GM23248 (cell line): ENCODE measurements around the gene ADCY1. TPM values are rescaled to one million over a fixed set of nuclear protein-coding genes. Genes with fewer than 3 reads are reported as not detected.

Experiments used
- DNase-seq: peaks from one replicate; pipeline ENCODE4 v3.0.0-alpha.2; 2015
- H2AFZ ChIP-seq: fragments of 200-600 bp; sonication (generic); 2 replicates; pipeline ENCODE4 v1.6.1; 2016; ENCODE audit warnings: antibody characterized with exemption
- H3F3A ChIP-seq: fragments of 200-600 bp; sonication (generic); 2 replicates; pipeline ENCODE4 v1.6.1; 2016; ENCODE audit warnings: mild to moderate bottlenecking, antibody characterized with exemption, mixed run types; ENCODE audit not compliant: insufficient read depth
- H3K27ac ChIP-seq: fragments of 200-600 bp; sonication (generic); 2 replicates; pipeline ENCODE4 v1.5.1; 2016; ENCODE audit warnings: mild to moderate bottlenecking
- H3K27me3 ChIP-seq: fragments of 200-600 bp; sonication (generic); replicated peaks from 2 replicates; pipeline ENCODE4 v1.6.1; 2016; ENCODE audit warnings: mild to moderate bottlenecking; ENCODE audit not compliant: insufficient read depth
- H3K36me3 ChIP-seq: fragments of 200-600 bp; sonication (generic); 2 replicates; pipeline ENCODE4 v1.6.1; 2016; ENCODE audit warnings: low read depth, mild to moderate bottlenecking
- H3K4me1 ChIP-seq: fragments of 200-600 bp; sonication (generic); 2 replicates; pipeline ENCODE4 v1.6.1; 2016; ENCODE audit warnings: mild to moderate bottlenecking; ENCODE audit not compliant: insufficient read depth
- H3K4me2 ChIP-seq: fragments of 200-600 bp; sonication (generic); one replicate; pipeline ENCODE4 v1.6.1; 2016; ENCODE audit warnings: mild to moderate bottlenecking; ENCODE audit not compliant: unreplicated experiment
- H3K4me3 ChIP-seq: fragments of 200-600 bp; sonication (generic); 2 replicates; pipeline ENCODE4 v1.5.1; 2016; ENCODE audit warnings: mild to moderate bottlenecking
- H3K79me2 ChIP-seq: fragments of 200-600 bp; sonication (generic); 2 replicates; pipeline ENCODE4 v1.6.1; 2016; ENCODE audit warnings: mild to moderate bottlenecking; ENCODE audit not compliant: insufficient read depth
- H3K9ac ChIP-seq: fragments of 200-600 bp; sonication (generic); 2 replicates; pipeline ENCODE4 v1.6.1; 2016; ENCODE audit warnings: mild to moderate bottlenecking
- H3K9me2 ChIP-seq: fragments of 200-600 bp; sonication (generic); 2 replicates; pipeline ENCODE4 v1.6.1; 2016; ENCODE audit warnings: mixed run types, mild to moderate bottlenecking, moderate library complexity; ENCODE audit not compliant: insufficient read depth
- H3K9me3 ChIP-seq: fragments of 200-600 bp; sonication (generic); one replicate; pipeline ENCODE4 v1.6.1; 2017; ENCODE audit warnings: low read depth
- H4K20me1 ChIP-seq: fragments of 200-600 bp; sonication (generic); 2 replicates; pipeline ENCODE4 v1.6.0; 2016; ENCODE audit not compliant: insufficient read depth
- EZH2 ChIP-seq: fragments of 200-600 bp; sonication (generic); IDR thresholded peaks from 2 replicates; pipeline ENCODE4 v1.6.1; 2018; ENCODE audit warnings: antibody characterized with exemption, mild to moderate bottlenecking; ENCODE audit not compliant: insufficient read depth, poor library complexity, severe bottlenecking
- EZH2phosphoT487 ChIP-seq: fragments of 200-600 bp; sonication (generic); IDR thresholded peaks from 2 replicates; pipeline ENCODE4 v1.6.1; 2018; ENCODE audit warnings: antibody characterized with exemption, moderate library complexity, mild to moderate bottlenecking, low read depth; ENCODE audit not compliant: insufficient read depth
- WGBS, 2 experiments: methylation state at CpG; one replicate each; pipeline ENCODE4 v1.1.6; 2015 to 2017; ENCODE audit warnings: low lambda C conversion rate in 2 of 2, low coverage in 1 of 2; ENCODE audit errors: missing lambda C conversion rate in 2 of 2; 5-methylcytosine and 5-hydroxymethylcytosine counted together
- in situ Hi-C: fragments of 300-500 bp; cut with MboI; formaldehyde crosslinking; loops from 2 replicates; pipeline ENCODE4 v1.15.0; 2020
- polyA plus RNA-seq: library from polyadenylated mRNA; unstranded; fragments of >200 nt; fragmentation: Nextera tagmentation; extraction: Ambion mirVana; gene quantifications from 2 replicates; pipeline ENCODE4 v1.2.1, GENCODE V29; 2016
- total RNA-seq: library from RNA; depleted of rRNA; stranded (reverse); fragments of >200 nt; shearing (Covaris generic); gene quantifications from 2 replicates; pipeline ENCODE4 v1.2.3, GENCODE V29; 2014

The ADCY1 gene
- total and polyA plus RNA-seq, 2 experiments from 2014 or later = 0.11 TPM; not detected in 1

DNA sequence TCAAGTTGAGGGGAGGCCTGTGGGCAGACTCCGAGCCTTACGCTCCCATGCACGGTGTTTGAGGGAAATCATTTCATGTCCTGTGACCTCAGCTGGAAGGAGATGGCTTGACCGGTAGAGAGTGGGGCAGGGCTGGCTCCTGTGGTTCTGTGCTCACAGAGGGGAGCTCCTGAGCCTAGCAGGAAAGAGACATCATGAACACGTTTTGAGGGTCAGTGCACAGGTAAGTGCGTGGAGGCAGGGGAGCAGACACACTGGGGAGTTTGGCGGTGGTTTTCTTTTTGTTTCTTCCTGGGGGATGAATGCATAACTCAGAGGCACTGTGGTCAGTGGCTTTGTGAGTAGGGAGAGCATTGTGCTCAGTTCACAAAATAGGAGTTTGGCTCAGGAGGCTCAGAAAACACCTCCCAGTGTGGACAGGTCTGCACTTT is 22.5 kb downstream of the ADCY1 start:
- Histone ChIP-seq H3K36me3 (no peaks in the 10 kb centered on the region), H4K20me1 (no peaks in the 10 kb centered on the region), H2AFZ (no peak overlapping the region), H3F3A (no peaks in the 10 kb centered on the region), H3K4me2 (no peak overlapping the region), H3K79me2 (no peaks in the 10 kb centered on the region), H3K9ac (no peak overlapping the region), H3K9me3 (no peaks in the 10 kb centered on the region), H3K9me2 (no peaks in the 10 kb centered on the region), H3K4me3 (no peak overlapping the region), H3K27ac (no peak overlapping the region), H3K4me1 (no peaks in the 10 kb centered on the region), H3K27me3 (no peaks in the 10 kb centered on the region; the same call in 1 of the 2 replicates)
- in situ Hi-C loops = no loop called here
- 75% methylated on average over 7 of the region's 7 CpGs for WGBS, 2 experiments
- DNase-seq = no peak
- TF ChIP-seq EZH2 (no peak), EZH2phosphoT487 (no peak)

DNA sequence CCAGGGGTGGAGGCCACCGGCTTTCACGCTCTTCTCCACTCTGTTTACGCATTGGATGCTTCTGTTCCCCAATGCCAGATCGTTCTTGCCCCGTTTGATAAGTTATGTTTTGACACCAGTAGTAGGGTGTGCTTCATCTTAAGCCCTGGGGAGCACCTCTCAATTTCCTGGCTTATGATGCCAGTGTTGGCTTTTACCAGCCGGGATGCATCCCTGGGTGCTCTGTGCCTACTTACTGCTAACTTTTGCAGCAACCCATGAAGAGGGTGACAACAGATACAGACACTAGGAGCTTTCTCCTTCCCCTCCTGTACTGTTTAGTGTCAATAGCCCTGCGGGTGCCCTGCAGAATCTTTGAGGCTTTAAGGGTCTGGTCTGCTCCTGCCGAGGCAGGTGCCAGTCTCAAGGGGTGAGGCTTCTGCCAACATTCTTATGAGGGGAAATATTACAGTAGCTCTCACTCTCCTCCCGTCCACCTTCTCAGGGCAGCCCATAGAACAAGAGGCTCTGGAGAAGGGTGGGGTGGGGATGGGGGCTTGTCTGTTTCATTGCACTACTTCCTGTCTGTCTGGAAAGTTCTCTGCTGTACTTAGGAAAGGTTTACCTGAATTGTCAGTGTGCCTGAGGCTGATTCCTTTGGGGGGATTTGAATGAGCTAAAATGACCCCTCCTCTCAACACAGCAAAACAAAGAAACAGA is 23.3 kb downstream of the ADCY1 start:
- Histone ChIP-seq H3K4me1 (no peaks in the 10 kb centered on the region), H3K9ac (no peak overlapping the region), H3K79me2 (no peaks in the 10 kb centered on the region), H3F3A (no peaks in the 10 kb centered on the region), H3K4me3 (no peak overlapping the region), H4K20me1 (no peaks in the 10 kb centered on the region), H3K27ac (no peak overlapping the region), H3K9me3 (no peaks in the 10 kb centered on the region), H2AFZ (no peak overlapping the region), H3K27me3 (no peaks in the 10 kb centered on the region; the same call in 1 of the 2 replicates), H3K9me2 (no peaks in the 10 kb centered on the region), H3K36me3 (no peaks in the 10 kb centered on the region), H3K4me2 (no peak overlapping the region)
- TF ChIP-seq EZH2phosphoT487 (no peak), EZH2 (no peak)
- 59 to 67% methylated on average over 9 of the region's 9 CpGs for WGBS, 2 experiments
- DNase-seq = no peak
- in situ Hi-C loops = no loop called here

DNA sequence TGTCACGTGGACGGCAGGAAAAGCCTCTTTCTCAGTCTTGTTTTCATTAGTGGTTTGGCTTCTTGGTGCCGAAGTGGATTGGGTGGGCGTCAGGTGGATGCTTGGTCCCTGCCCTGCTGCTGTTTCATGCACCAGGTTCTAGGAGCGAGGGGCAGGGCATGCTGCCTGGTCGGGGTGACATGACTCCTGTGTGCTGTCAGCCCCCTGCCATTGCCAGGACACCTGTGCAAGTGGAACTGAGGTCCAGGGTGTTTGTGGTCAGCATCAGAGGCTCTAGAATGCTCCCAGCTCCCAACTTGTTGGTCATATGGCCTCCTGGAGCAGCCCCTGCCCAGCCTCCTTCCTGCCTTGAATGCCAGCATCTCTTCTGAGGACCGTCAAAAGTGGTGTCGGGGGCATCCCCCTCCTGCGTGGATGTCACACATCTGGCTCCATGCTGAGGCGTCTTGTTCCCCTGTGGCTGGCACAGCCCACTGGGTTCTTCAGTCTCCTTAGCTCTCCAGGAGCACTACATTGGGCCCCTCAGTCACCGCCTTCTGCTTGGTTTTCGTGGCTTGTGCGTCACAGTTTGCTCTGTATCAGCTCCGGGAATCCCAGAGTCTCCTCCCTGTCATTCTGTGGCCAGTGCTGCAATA is 24.8 kb downstream of the ADCY1 start:
- no peak for DNase-seq
- no peaks in the 10 kb centered on the region for H3F3A ChIP-seq
- H3K9ac ChIP-seq = no peak overlapping the region
- H3K36me3 ChIP-seq = no peaks in the 10 kb centered on the region
- H3K4me1 ChIP-seq = no peaks in the 10 kb centered on the region
- no peak overlapping the region for H3K4me3 ChIP-seq
- no peak overlapping the region for H2AFZ ChIP-seq
- WGBS, 2 experiments = 59% methylated on average over 14 of the region's 14 CpGs
- H3K4me2 ChIP-seq = no peak overlapping the region
- H3K27ac ChIP-seq = no peak overlapping the region
- in situ Hi-C loops = no loop called here
- no peaks in the 10 kb centered on the region for H3K79me2 ChIP-seq
- H3K9me2 ChIP-seq = no peaks in the 10 kb centered on the region
- H3K27me3 ChIP-seq = no peaks in the 10 kb centered on the region; the same call in 1 of the 2 replicates
- TF ChIP-seq EZH2phosphoT487 (no peak), EZH2 (no peak)
- H4K20me1 ChIP-seq = no peaks in the 10 kb centered on the region
- H3K9me3 ChIP-seq = no peaks in the 10 kb centered on the region

DNA sequence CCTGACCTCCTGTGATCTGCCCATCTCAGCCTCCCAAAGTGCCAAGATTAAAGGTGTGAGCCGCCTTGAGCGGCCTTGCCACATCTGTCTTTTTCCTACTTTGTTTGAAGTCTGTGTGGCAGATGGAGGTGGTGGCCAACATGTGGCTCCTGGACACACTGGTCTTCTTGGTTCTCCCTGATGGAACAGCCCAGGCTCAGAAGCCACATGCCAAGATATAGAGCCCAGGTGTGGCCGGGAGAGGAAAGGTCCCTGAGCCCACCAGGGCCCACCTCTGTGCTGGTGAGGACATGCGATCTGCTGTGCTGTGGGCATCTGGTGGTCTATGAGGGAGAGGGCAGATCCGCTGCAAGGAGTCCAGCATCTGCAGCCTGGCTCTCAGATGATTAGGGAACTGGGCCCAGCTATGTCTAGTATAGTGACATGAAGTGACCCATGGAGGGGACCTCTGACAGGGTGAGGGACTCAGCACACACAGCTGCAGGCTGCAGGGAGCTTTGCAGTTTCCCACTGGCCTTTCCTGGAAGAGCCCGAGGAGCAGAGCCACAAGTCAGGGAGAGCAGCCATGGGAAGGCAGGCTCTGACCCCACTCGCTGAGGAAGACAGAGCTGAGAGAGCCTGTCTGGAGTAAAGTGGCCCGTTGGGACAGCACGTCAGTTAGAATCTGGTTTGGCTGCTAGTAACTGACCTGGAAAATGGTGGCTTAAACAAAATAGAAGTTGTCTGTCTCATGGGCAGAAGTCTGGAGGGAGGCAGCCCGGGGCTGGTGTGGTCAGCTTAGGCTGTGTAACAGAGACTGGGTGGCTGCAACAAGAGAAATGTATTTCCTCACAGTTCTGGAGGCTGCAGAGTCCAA is 25.9 kb downstream of the ADCY1 start:
- H3K79me2 ChIP-seq = no peaks in the 10 kb centered on the region
- WGBS, 2 experiments = 64 to 67% methylated on average over 10 of the region's 10 CpGs
- H2AFZ ChIP-seq = no peak overlapping the region
- no peaks in the 10 kb centered on the region for H3K9me3 ChIP-seq
- no peak overlapping the region for H3K9ac ChIP-seq
- H3K4me3 ChIP-seq = no peak overlapping the region
- H3K4me1 ChIP-seq = no peaks in the 10 kb centered on the region
- H3K27me3 ChIP-seq = no peaks in the 10 kb centered on the region; the same call in 1 of the 2 replicates
- DNase-seq = no peak
- H3K4me2 ChIP-seq = no peak overlapping the region
- in situ Hi-C loops = no loop called here
- H4K20me1 ChIP-seq = no peaks in the 10 kb centered on the region
- no peak overlapping the region for H3K27ac ChIP-seq
- H3K36me3 ChIP-seq = no peaks in the 10 kb centered on the region
- TF ChIP-seq EZH2 (no peak), EZH2phosphoT487 (no peak)
- no peaks in the 10 kb centered on the region for H3F3A ChIP-seq
- H3K9me2 ChIP-seq = no peaks in the 10 kb centered on the region
